ENCODE data around the gene SIT1.

DNA sequence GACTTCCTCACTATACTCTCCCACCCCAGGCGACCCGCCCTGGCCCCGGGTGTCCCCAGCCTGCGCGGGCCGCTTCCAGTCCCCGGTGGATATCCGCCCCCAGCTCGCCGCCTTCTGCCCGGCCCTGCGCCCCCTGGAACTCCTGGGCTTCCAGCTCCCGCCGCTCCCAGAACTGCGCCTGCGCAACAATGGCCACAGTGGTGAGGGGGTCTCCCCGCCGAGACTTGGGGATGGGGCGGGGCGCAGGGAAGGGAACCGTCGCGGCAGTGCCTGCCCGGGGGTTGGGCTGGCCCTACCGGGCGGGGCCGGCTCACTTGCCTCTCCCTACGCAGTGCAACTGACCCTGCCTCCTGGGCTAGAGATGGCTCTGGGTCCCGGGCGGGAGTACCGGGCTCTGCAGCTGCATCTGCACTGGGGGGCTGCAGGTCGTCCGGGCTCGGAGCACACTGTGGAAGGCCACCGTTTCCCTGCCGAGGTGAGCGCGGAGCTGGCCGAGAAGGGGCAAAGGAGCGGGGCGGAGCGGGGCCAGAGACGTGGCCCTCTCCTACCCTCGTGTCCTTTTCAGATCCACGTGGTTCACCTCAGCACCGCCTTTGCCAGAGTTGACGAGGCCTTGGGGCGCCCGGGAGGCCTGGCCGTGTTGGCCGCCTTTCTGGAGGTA, 25.1 kb upstream of the SIT1 start:
- TF ChIP-seq, protein P1, sequence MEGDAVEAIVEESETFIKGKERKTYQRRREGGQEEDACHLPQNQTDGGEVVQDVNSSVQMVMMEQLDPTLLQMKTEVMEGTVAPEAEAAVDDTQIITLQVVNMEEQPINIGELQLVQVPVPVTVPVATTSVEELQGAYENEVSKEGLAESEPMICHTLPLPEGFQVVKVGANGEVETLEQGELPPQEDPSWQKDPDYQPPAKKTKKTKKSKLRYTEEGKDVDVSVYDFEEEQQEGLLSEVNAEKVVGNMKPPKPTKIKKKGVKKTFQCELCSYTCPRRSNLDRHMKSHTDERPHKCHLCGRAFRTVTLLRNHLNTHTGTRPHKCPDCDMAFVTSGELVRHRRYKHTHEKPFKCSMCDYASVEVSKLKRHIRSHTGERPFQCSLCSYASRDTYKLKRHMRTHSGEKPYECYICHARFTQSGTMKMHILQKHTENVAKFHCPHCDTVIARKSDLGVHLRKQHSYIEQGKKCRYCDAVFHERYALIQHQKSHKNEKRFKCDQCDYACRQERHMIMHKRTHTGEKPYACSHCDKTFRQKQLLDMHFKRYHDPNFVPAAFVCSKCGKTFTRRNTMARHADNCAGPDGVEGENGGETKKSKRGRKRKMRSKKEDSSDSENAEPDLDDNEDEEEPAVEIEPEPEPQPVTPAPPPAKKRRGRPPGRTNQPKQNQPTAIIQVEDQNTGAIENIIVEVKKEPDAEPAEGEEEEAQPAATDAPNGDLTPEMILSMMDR (IDR thresholded peaks at IDR 0.05): no peak
- no peak for TF ChIP-seq POLR2AphosphoS5 (IDR thresholded peaks at IDR 0.05; ENCODE audit: low read depth, low read length)
- TF ChIP-seq, protein P2, sequence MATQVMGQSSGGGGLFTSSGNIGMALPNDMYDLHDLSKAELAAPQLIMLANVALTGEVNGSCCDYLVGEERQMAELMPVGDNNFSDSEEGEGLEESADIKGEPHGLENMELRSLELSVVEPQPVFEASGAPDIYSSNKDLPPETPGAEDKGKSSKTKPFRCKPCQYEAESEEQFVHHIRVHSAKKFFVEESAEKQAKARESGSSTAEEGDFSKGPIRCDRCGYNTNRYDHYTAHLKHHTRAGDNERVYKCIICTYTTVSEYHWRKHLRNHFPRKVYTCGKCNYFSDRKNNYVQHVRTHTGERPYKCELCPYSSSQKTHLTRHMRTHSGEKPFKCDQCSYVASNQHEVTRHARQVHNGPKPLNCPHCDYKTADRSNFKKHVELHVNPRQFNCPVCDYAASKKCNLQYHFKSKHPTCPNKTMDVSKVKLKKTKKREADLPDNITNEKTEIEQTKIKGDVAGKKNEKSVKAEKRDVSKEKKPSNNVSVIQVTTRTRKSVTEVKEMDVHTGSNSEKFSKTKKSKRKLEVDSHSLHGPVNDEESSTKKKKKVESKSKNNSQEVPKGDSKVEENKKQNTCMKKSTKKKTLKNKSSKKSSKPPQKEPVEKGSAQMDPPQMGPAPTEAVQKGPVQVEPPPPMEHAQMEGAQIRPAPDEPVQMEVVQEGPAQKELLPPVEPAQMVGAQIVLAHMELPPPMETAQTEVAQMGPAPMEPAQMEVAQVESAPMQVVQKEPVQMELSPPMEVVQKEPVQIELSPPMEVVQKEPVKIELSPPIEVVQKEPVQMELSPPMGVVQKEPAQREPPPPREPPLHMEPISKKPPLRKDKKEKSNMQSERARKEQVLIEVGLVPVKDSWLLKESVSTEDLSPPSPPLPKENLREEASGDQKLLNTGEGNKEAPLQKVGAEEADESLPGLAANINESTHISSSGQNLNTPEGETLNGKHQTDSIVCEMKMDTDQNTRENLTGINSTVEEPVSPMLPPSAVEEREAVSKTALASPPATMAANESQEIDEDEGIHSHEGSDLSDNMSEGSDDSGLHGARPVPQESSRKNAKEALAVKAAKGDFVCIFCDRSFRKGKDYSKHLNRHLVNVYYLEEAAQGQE (IDR thresholded peaks at IDR 0.05; ENCODE audit: insufficient read depth in 1 of 2, low read depth in 2 of 2, low read length in 1 of 2): no peak
- no peak for TF ChIP-seq TCF7L2 (IDR thresholded peaks at IDR 0.05; ENCODE audit: low read depth, low read length)
- no peak for TF ChIP-seq SIN3A (IDR thresholded peaks at IDR 0.05; ENCODE audit: borderline replicate concordance, insufficient read depth, low read depth, low read length)

All from Panc1 (cell line).